A673 (cell line): ENCODE results near the gene ZNF705A. TPM values are rescaled to one million over a fixed set of nuclear protein-coding genes. Genes with fewer than 3 reads are reported as not detected.
"Not testable (repeated sequence)": the region's sequence is repeated elsewhere in the genome, so short reads cannot be mapped to it uniquely, and the experiment has no call there.

Experiments
- BruUV-seq: library from RNA; stranded (reverse); fragments of 400-500 nt; replicated peaks from 2 replicates; lab custom pipeline; 2021; lab: Mats Ljungman, UMichigan
- CTCF ChIA-PET: fragments of 300-600 bp; sonication (Branson Sonifier 250); formaldehyde crosslinking; loops from one replicate; lab custom pipeline; 2022; ENCODE audit warnings: antibody characterized with exemption; lab: Charles Lee
- POLR2A ChIA-PET: fragments of 300-600 bp; sonication (Branson Sonifier 250); formaldehyde crosslinking; loops from one replicate; lab custom pipeline; 2022; ENCODE audit warnings: antibody characterized with exemption; ENCODE audit not compliant: low non-redundant PET; lab: Charles Lee
- DNase-seq: peaks from one replicate; pipeline ENCODE4 v3.0.0-alpha.2; 2015; ENCODE audit warnings: low spot score
- H3K27ac ChIP-seq: fragments of 200-600 bp; sonication (generic); 2 replicates; pipeline ENCODE4 v1.5.1; 2016; ENCODE audit warnings: mixed run types, low read depth, mild to moderate bottlenecking, mixed read lengths, antibody characterized with exemption, low read length; ENCODE audit not compliant: poor library complexity, severe bottlenecking
- H3K27me3 ChIP-seq: fragments of 200-600 bp; sonication (generic); replicated peaks from 2 replicates; pipeline ENCODE4 v1.6.1; 2017; ENCODE audit warnings: mixed run types, low read depth, mild to moderate bottlenecking, mixed read lengths, antibody characterized with exemption, low read length; ENCODE audit not compliant: insufficient read depth, poor library complexity
- H3K36me3 ChIP-seq: fragments of 200-600 bp; sonication (generic); 2 replicates; pipeline ENCODE4 v1.6.1; 2016; ENCODE audit warnings: mixed run types, mild to moderate bottlenecking, mixed read lengths, antibody characterized with exemption, low read length; ENCODE audit not compliant: insufficient read depth, poor library complexity, severe bottlenecking
- H3K4me1 ChIP-seq: fragments of 200-600 bp; sonication (generic); 2 replicates; pipeline ENCODE4 v1.6.1; 2017; ENCODE audit warnings: mixed run types, mild to moderate bottlenecking, mixed read lengths, antibody characterized with exemption, low read length; ENCODE audit not compliant: insufficient read depth, poor library complexity, severe bottlenecking
- H3K4me3 ChIP-seq: fragments of 200-600 bp; sonication (generic); 2 replicates; pipeline ENCODE4 v1.5.1; 2016; ENCODE audit warnings: low read depth, mixed run types, mild to moderate bottlenecking, mixed read lengths, low read length; ENCODE audit not compliant: poor library complexity, severe bottlenecking
- H3K9me3 ChIP-seq: fragments of 200-600 bp; sonication (generic); 2 replicates; pipeline ENCODE4 v1.6.1; 2016; ENCODE audit warnings: mixed run types, low read depth, mild to moderate bottlenecking, mixed read lengths, antibody characterized with exemption, low read length; ENCODE audit not compliant: poor library complexity, severe bottlenecking
- EZH2 ChIP-seq: fragments of 200-600 bp; sonication (generic); IDR thresholded peaks from 2 replicates; pipeline ENCODE4 v1.6.1; 2017; ENCODE audit warnings: borderline replicate concordance, low read depth, mild to moderate bottlenecking, mixed read lengths, antibody characterized with exemption, low read length; ENCODE audit not compliant: poor library complexity, severe bottlenecking
- intact Hi-C: fragments of 100-400 bp; cut with micrococcal nuclease; formaldehyde crosslinking; loops from one replicate; pipeline ENCODE4 v1.10.0; 2022; ENCODE audit not compliant: unreplicated experiment
- total RNA-seq: library from RNA; stranded (reverse); gene quantifications from 2 replicates; pipeline ENCODE4 v1.2.3, GENCODE V29; 2021
- TF ChIP-seq, protein P1 (sequence below): fragments of 300-800, 200-600 bp; sonication (generic); conservative IDR thresholded peaks from 2 replicates; pipeline ENCODE4 v1.5.1; 2017; ENCODE audit warnings: low read depth, mild to moderate bottlenecking, antibody characterized with exemption, low read length, moderate library complexity, mixed read lengths

The ZNF705A gene
- total RNA-seq, 1 experiment from 2014 or later, result not detected

DNA sequence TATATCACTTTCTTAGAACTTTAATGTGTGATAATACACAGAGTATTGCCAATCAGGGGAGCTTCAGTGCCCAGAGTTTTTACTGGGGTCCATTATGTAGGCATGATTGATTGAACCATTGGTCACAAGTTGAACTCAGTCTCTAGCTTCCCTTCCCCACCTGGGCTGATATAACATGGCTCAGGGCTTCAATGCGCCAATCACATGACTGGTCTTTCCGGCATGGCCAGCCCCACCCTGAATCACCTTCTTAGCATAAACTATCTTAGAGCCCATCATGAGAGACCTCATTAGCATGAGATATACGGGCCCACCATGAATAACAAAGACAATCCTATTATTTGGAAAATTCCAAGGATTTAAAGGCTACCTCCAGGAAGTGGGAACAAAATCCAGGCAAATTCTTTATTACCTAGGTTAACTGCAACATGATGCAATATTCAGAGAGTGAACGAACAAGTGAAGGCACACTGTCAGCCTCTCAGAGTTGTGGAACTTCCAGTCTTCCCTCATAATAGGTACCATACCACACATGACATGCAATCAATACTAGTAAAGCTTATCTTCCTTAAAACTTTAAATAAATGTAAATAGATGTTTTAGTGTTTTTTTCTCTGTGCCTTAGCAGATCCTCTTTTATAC lies 36.6 kb upstream of the ZNF705A start:
- BruUV-seq, result no TSS peak
- no peaks in the 10 kb centered on the region for H3K4me1 ChIP-seq
- no peaks in the 10 kb centered on the region for H3K27me3 ChIP-seq
- no peak overlapping the region for H3K27ac ChIP-seq
- H3K9me3 ChIP-seq, result no peaks in the 10 kb centered on the region
- ChIA-PET POLR2A (no interaction called here), CTCF (no interaction called here)
- no peak overlapping the region for H3K4me3 ChIP-seq
- intact Hi-C loops, result no loop called here
- no peak for DNase-seq
- no peaks in the 10 kb centered on the region for H3K36me3 ChIP-seq
- TF ChIP-seq, protein P1, sequence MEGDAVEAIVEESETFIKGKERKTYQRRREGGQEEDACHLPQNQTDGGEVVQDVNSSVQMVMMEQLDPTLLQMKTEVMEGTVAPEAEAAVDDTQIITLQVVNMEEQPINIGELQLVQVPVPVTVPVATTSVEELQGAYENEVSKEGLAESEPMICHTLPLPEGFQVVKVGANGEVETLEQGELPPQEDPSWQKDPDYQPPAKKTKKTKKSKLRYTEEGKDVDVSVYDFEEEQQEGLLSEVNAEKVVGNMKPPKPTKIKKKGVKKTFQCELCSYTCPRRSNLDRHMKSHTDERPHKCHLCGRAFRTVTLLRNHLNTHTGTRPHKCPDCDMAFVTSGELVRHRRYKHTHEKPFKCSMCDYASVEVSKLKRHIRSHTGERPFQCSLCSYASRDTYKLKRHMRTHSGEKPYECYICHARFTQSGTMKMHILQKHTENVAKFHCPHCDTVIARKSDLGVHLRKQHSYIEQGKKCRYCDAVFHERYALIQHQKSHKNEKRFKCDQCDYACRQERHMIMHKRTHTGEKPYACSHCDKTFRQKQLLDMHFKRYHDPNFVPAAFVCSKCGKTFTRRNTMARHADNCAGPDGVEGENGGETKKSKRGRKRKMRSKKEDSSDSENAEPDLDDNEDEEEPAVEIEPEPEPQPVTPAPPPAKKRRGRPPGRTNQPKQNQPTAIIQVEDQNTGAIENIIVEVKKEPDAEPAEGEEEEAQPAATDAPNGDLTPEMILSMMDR, result no peak
- TF ChIP-seq EZH2, result no peak

DNA sequence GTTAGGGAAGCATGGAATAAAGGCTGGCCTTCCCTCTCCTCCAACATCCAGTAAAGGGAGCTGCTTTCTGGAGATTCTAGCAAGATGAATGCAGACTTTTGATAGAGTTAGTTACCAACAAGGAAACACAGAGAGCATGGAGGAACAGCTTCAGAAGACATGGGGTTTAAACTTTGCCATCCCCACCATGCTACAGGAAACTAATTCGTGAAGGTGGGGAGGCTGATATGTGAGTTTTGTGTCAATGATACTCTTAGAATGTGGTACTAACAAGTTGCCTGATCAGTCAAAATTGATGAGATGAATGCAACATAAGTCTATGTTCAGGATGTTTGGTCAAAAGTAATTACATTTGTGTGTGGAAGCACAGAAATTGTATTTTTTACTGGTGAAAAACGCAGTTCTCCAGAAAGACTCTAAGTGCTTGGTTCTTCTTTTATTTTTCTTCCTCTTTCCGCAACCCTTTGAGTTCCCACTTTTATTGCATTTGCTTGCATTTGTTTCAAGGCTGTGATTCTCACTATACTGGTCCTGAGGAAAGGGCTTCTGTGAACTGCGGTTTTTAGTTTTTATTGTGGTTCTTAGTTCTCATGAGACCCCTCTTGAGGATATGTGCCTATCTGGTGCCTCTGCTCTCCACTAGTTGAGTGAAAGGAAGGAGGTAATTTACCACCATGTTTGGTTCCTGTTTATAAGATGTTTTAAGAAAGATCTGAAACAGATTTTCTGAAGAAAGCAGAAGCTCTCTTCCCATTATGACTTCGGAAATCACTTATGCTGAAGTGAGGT lies 33.5 kb upstream of the ZNF705A start, which contains the start of gene CLEC4A:
CLEC4A (plus strand) TSS at position 494 of the 789 bp plus-strand sequence; CDS start at position 756, 262 bp downstream.
- no TSS peak for BruUV-seq
- Histone ChIP-seq H3K4me3 (no peak within 1 kb of the TSS), H3K9me3 (no peaks in the 10 kb centered on the region), H3K36me3 (no peaks in the 10 kb centered on the region), H3K27me3 (no peaks in the 10 kb centered on the region), H3K4me1 (no peaks in the 10 kb centered on the region), H3K27ac (no peak within 1 kb of the TSS)
- intact Hi-C loops, result no loop called here
- TF ChIP-seq, protein P1, result no peak
- no peak for TF ChIP-seq EZH2
- ChIA-PET POLR2A (no interaction called here), CTCF (no interaction called here)
- no peak for DNase-seq

DNA sequence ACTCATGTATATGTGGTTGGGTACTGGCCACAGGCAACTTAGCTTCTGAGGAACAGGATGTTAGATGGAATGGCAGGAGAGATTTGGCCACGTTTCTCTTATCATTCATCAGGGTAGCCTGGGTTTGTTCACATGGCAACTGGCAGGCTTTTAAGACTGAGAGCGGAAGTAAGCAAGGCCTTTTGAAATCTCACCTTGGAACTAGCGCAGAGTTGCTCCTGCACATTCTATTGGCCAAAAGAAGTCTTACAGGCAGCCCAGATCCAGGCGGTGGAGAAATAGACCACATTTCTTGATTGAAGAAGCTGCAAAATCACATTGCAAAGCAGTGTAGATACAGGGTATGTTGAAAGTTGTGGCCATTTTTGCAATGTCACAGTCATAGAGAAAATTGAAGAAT lies 29.7 kb upstream of the ZNF705A start:
- no peak for DNase-seq
- H3K4me3 ChIP-seq, result no peak overlapping the region
- H3K27me3 ChIP-seq, result no peaks in the 10 kb centered on the region
- CTCF ChIA-PET, result no interaction called here
- TF ChIP-seq, protein P1, result no peak
- no peak for TF ChIP-seq EZH2
- no peaks in the 10 kb centered on the region for H3K4me1 ChIP-seq
- H3K9me3 ChIP-seq, result no peaks in the 10 kb centered on the region
- intact Hi-C loops, result no loop called here
- H3K36me3 ChIP-seq, result no peaks in the 10 kb centered on the region
- POLR2A ChIA-PET, result no interaction called here
- no TSS peak for BruUV-seq
- H3K27ac ChIP-seq, result no peak overlapping the region

DNA sequence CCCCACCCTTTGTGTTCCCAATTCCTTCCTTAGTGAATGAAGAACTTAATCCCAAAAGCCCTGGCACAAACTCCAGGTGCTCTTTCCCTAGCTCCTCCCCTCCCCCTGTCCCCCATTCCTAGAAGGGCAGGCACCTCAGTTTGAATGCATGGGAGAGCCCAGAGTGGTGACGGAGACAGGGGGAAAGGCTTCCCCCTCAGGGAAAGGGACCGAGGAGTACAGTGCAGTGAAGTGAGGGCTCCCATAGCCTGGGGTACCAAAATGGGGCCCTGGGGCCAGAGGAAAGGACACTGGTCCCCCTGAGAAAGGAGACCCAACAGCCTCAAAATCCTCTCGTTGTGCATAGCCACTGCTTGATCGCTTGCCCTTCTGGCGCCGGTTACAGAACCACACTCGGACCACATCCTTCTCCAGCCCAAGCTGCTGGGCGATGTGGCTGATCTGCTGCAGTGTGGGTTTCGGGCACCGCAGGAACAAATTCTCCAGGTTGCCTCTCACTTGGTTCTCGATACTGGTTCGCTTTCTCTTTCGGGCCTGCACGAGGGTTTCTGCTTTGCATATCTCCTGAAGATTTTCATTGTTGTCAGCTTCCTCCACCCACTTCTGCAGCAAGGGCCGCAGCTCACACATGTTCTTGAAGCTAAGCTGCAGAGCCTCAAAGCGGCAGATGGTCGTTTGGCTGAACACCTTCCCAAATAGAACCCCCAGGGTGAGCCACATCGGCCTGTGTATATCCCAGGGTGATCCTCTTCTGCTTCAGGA lies 23.0 kb upstream of the ZNF705A start:
- H3K4me1 ChIP-seq, H3K4me3 ChIP-seq, H3K27ac ChIP-seq, H3K36me3 ChIP-seq, intact Hi-C loops, H3K27me3 ChIP-seq, CTCF ChIA-PET, H3K9me3 ChIP-seq, POLR2A ChIA-PET, BruUV-seq, DNase-seq: not testable (repeated sequence)
